HG03045 (cell line): ENCODE data around the gene HYOU1.
"Not testable (repeated sequence)": the region's sequence is repeated elsewhere in the genome, so short reads cannot be mapped to it uniquely, and the experiment has no call there.

Experiments used
- ATAC-seq: cut with Tn5 transposase; IDR thresholded peaks from one replicate; pipeline ENCODE4 v1.9.1; 2021; ENCODE audit warnings: mild to moderate bottlenecking, moderate library complexity; ENCODE audit not compliant: unreplicated experiment

Gene HYOU1

DNA sequence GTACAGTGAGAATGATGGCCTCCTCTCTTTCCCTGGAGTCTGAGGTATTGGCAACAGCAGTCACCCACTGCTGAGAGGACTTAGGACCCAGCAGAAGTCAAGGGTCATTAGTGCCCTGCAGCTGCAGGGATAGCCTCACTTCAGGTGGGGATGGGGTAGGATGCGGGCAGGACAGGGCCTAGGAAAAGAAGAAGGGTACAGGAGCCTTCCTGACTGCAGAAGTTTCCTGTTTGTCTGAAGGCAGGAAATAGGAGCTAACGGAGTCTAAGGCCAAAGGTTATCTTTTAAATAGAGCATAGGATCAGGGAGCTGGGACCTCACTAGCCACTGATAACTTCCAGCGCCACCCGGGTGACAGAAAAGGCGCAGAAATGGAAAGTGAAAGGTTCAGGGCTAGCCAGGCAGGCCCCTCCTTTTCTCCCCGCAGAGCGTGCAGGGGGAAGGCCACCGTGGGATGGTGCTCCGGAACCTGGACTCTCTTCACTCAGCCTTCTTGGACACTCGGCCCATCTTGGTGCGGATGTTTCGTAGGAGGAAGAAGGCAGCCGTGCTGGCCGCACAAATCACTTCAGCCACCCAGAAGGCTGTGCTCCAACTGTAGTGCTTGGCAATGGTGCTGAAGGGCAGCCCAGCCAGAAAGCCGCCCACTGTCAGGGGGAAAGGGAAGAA is 32.4 kb downstream of the HYOU1 start:
- ATAC-seq, result no peak

DNA sequence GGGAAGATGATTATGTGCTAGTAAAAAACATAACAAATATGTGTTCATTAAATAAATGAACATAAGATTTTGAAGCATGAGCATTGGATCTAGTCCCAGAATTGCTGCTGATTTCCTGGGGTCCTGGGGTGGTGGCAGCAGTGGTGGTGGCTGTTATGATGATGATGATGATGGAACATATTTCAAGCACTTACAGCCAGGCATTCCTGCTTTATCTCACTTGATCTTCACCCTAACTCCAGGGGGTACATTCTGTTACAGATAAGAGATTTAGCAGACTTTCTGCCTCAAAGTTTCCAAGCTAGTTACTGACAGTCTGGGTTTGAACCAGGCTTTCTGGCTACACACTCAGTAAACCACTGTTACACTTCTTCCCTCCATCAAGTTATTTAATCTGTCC is 33.3 kb downstream of the HYOU1 start:
- no peak for ATAC-seq

DNA sequence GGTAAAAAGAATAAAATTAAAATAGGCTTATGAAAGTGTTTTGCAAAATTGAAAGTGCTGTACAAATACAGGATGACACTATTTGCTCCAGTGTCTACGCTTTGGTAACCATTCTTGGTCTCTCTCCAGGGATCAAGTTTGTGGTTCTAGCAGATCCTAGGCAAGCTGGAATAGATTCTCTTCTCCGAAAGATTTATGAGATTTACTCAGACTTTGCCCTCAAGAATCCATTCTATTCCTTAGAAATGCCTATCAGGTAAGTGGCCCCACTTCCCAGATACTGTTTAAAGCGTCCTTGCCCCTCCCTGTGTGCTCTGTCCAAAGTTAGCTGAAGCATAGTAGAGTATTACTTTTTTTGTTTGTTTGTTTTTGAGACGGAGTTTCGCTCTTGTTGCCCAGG is 35.4 kb downstream of the HYOU1 start:
- ATAC-seq, result no peak

DNA sequence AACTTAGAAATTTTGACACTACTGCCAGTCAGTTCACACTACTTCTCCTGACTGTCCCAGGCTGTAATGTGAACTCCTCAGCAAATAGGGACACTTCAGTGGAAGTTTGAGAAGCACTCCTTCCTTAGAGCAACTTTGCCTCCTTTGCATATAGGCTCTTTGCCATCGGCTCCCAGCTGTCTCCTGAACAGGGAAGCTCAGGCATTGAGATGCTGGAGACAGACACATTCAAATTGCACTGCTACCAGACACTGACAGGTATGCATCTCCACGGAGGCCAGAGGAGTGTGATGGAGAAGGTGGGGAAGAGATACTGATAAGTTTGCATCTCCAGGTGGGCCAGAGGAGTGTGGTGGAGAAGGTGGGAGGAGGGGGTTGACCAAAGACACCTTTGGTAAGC is 37.0 kb downstream of the HYOU1 start:
- no peak for ATAC-seq

DNA sequence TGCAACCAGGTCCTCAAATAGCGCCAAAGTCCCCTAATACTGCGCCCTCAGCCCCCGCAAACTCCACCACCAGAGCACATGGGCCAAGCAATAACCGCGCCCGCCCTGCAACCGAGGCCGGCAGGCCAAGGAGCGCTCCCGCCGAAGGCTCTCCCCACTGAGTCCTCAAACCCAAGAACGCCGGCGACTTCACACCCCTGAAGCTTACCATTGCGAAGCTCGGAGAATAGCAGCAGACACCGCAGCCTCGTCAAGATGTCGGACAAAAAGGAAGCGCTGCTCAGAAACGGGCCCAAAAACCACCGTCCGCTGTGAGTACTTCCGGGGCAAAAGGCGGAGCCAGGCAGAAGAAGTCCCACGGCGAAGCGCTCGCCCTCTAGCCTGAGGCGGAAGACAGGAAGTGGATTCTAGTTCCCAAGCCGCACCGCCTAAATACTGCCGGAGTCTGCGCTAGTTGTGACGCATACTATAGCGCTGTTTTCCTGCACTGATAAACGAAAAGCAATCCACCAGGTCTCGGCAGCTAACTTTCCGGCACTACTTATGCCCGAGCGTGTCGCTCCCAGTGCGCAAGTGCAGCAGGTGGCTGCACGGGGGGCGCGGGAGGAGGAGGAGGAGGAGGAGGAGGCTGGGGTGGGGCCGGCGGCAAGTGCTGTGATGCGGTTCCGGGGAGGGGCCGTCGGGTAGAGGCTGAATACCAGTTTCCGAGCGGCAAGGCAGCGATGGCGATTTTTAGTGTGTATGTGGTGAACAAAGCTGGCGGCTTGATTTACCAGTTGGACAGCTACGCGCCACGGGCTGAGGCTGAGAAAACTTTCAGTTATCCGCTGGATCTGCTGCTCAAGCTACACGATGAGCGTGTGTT is 38.7 kb downstream of the HYOU1 start, which contains the start of the genes RPS25 and TRAPPC4:
Gene RPS25 (minus strand): TSS at position 270 of the 865 bp plus-strand sequence. CDS start 59 bp downstream, at position 211.
Gene TRAPPC4 (plus strand): TSS at position 693 of the 865 bp plus-strand sequence. CDS start 30 bp downstream, at position 723.
- peak; percentile 84 for ATAC-seq

DNA sequence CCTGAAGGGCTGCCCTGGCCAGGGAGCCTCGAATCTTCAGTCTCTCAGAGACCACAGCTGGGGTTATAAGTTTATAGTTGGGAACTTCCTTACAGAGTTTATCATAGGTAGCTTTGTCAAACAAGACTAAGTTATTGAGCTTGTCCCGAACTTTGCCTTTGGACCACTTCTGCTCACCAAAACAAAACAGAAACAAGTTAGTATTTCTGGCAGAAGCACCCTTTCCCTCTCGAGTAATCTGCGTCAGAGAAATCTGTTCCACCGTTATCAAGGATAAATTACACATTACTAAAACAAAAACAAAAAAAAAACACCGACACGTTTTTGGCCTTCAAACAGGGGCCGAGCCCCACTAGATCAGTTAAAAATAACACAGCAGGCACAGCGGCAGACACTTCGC is 39.6 kb downstream of the HYOU1 start:
- ATAC-seq, result not testable (repeated sequence)

DNA sequence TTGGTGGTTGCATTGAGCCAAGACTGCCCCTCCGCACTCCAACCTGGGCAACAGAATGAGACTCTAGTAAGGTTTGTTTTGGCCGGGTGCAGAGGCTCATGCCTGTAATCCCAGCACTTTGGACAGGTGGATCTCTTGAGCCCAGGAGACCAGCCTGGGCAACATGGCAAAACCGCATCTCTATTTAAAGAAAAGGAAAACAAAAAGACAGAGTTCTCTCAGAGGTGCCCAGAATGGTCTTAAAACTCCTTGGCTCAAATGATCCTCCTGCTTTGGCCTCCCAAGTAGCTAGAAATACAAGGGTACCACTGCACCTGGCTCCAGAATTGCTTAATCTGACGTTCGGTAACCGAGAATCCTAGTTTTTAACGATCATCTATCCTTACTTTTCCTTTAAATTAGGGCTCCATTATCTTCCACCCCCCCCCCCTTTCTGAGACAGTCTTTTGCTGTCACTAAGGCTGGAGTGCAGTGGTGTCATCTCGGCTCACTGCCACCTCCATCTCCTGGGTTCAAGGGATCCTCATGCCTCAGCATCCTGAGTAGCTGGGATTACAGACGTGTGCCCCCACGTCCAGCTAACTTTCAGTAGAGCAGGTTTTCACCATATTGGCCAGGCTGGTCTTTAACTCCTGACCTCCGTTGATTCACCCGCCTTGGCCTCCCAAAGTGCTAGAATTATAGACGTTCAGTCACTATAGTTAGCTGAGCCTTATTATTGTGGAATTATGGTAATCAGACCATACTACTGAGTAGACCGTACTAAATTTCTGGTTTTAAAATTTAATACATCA is 40.6 kb downstream of the HYOU1 start:
- ATAC-seq, result no peak

DNA sequence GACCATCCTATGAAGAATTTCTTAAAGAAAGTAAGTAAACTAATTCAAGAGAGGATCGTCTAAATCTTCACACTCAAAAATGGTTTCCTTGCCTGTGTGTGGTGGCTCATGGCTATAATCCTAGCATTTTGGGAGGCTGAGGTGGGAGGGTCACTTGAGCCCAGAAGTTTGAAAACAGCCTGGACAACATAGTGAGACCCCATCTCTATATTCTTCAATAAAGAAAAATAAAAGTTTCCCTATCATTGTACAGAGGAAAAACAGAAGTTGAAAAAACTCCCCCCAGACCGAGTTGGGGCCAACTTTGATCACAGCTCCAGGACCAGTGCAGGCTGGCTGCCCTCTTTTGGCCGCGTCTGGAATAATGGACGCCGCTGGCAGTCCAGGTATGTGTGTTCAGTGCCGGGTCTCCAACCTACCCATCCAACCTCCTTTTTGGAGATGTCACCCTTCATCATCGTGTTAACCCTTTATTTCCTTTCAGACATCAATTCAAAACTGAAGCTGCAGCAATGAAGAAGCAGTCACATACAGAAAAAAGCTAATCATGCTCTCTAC is 41.9 kb downstream of the HYOU1 start:
- no peak for ATAC-seq

DNA sequence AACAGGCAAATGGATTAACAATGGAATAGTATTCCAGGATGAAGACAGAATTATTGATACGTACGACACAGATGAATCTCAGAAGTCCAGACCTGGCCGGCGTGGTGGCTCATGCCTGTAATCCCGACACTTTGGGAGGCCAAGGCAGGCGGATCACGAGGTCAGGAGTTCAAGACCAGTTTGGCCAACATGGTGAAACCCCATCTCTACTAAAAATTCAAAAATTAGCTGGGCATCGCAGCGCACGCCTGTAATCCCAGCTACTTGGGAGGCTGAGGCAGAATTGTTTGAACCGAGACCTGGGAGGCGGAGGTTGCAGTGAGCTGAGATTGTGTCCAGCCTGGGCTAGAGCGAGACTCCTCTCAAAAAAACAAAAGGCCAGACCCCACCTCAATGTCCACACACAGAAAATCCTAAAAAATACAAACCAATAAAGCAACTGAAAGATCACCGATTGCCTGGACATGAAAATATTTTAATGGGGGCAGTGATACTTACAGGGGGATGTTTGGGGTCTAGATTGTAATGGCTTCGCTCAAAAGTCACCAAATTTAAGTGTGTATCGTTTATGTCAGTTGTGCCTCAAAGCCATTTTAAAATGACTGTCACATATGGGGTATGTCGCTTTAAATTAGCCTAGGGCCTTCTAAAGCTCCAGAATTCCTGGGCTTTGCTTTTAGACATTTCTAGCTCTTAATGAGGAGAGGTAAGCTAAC is 42.6 kb downstream of the HYOU1 start:
- ATAC-seq, result no peak

DNA sequence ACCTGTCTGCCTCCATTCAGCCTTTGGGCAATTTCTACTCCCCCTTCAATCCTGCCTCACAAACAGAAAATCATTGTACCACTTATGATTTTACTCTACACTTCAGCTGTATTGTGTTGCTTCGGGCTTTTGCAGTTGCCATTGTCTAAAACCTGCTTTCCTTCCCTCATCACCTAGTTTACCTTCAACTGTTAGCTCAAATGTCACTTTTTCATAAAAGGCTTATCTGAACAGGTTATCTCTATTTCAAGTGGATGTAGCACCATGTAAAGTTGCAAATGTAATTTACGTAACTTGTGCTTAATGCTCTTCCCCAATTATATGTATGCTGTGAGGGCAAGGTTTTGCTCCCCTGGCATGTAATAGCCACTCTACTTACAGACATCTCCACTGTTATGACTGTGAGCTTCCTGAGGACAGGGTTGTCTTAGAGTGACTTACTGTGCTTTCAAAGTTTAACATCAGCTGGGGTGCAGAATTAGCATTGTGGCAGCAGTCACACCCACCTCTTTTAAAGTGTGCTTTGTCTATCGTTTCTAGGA is 44.3 kb downstream of the HYOU1 start:
- no peak for ATAC-seq

DNA sequence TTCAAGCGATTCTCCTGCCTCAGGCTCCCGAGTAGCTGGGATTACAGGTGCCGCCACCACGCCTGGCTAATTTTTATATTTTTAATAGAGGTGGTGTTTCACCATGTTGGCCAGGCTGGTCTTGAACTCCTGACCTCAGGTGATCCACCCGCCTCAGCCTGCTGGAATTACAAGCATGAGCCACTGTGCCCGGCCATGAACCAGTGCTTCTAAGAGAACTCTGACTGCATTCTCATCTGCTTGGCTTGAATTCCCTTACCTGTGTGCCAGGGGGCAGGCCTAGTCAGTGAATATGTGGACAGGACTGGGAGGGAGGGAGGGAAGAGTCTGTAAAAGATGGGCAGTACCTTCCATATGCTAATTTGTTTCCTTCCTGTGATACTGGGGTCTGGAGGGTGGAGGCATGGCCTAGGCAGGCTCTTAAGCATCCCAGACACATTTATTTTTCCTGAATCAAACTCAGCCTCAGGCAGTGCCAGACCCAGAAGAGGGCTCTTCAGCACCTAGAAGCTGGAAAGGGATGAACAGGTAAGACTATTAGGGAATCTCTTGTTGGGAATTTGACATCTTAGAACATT is 45.4 kb downstream of the HYOU1 start:
- no peak for ATAC-seq

DNA sequence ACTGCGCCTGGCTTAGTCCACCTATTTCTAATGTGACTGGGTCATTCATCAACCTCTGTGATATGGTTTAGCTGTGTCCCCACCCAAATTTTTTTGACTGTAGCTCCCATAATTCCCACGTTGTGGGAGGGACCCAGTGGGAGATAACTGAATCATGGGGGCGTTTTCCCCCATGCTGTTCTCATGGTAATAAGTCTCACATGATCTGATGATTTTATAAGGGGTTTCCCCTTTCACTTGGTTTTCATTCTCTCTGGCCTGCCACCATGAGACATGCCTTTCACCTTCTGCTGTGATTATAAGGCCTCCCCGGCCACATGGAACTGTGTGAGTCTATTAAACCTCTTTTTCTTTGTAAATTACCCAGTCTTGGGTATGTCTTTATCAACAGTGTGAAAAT is 50.3 kb downstream of the HYOU1 start:
- no peak for ATAC-seq

DNA sequence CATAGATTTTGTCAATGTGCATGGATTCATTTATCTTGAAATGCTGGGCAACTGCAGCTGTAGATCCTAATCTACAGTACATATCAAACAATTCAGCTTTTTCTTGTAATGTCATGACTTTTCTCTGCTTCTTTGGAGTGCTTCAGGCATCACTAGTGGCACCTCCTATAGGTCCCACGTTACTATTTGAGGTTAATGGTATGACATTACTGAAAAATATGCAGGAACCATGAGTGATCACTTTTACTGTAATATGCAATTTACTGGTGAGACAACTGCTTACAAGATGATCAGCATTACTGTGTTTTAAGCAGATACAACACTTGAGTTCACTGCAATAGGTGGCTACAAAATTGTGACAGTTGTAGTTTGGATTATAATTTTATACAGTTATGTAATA is 56.1 kb downstream of the HYOU1 start:
- ATAC-seq, result no peak

DNA sequence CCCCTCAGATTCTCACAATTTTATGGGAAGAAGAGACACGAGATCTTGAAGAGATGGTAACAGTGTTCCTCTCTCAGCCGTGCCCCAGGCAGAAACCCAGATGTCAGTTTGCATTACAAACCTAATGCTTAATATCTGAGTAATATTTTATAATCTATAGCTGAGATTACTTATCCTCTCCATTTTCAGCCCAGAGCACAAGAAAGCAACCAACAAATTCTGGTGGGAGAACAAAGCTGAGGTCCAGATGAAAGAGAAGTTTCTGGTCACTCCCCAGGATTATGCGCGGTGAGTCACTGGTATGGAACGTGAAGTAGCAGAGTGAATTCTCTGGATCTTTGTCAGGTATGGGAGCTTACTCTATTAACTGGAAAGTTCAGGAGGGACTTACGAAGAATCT is 58.2 kb downstream of the HYOU1 start:
- ATAC-seq, result no peak

DNA sequence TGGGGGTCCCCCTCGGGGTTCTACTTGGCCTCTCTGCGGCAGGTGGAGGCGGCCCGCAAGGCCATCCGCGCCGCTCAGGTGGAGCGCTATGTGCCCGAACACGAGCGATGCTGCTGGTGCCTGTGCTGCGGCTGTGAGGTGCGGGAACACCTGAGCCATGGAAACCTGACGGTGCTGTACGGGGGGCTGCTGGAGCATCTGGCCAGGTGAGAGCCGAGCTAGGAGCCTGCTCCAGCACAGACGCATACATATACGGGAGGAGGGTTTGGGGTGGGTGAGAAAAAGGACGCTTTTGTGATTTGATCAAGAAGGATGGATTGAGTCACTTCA is 58.7 kb downstream of the HYOU1 start:
- ATAC-seq, result no peak

DNA sequence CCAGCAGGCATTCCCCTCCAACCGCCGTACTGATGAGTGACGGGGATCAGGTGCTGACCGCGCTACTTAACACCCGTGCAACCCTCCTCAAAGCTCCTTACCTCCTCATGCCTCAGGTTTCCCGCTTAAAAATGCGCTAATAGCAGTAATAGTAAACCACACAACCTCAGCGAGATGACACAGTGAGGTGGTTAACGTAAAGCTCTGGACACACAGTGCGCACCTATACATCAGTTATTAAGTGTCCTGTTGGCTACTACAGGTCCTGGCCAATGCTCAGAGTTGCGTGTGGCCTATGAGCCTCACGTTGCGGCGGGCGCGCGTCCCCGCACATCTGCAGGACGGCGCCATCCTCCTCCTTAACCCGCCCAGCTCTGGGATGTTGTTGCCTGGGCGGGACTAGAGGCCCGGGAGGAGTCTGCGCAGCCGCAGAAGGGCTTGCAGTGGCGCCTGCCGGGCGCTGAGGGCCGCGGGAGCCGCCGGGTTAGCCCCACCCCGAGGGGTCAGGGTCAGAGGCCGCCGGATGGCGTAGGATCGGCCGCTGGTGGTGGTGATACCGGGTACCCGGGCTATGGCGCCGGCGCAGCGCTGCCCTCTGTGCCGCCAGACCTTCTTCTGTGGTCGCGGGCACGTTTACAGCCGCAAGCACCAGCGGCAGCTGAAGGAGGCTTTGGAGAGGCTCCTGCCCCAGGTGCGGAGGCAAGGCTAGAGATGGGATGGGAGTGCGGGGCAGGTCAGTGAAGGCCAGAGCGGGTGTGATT is 59.2 kb downstream of the HYOU1 start, which contains the start of gene CENATAC:
Gene CENATAC (plus strand): TSS at position 512 of the 761 bp plus-strand sequence. CDS start 60 bp downstream, at position 572.
- peak; percentile 86 for ATAC-seq

DNA sequence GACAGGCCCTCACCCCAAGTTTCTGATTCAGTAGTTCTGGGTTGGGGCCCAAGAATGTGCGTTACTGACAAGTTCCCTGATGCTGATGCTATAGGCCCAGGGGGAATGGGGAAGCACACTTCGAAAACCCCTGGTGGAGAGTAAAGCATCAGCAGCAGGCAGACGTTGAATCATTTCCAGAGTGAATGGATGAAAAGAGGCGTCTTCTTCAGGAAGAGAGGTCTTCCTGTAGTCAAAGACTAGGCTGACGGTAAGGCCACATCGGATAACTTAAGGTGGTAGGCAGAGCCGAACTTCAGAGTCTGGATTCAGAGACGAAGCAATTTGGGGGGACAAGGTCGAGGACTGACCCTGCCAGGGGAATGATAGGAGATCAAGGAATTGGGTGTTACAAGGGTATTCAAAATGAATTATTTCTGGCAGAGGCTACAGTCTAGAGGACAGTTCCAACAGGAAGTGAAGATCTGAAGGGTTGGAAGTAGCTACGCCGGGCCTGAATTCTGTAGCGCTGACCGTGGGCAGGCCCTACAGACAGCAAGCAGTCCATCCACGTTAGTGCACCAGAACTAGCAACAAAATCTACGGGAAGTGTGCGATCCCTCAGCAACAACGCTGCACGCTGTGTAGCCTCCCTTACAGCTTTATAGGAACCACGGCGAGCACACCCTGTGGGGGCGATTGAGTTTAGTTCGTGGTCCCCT is 59.9 kb downstream of the HYOU1 start:
- ATAC-seq, result peak; percentile 9
